Osteocyte (in vitro differentiated cells): ENCODE measurements around the gene TTLL10. TPM values are rescaled to one million over a fixed set of nuclear protein-coding genes. Genes with fewer than 3 reads are reported as not detected.

ENCODE experiments used
- DNase-seq: peaks from one replicate; pipeline ENCODE4 v3.0.0; 2021; ENCODE audit warnings: mixed read lengths; ENCODE audit not compliant: unreplicated experiment; ENCODE audit errors: extremely low spot score
- H3K27ac Mint-ChIP-seq: one replicate; pipeline ENCODE4 v1.8.0; 2021; ENCODE audit warnings: mild to moderate bottlenecking, mixed read lengths; ENCODE audit not compliant: unreplicated experiment
- H3K27me3 Mint-ChIP-seq: one replicate; pipeline ENCODE4 v1.8.0; 2021; ENCODE audit warnings: mixed read lengths; ENCODE audit not compliant: unreplicated experiment
- H3K36me3 Mint-ChIP-seq: one replicate; pipeline ENCODE4 v1.8.0; 2021; ENCODE audit warnings: mixed read lengths; ENCODE audit not compliant: unreplicated experiment
- H3K4me1 Mint-ChIP-seq: one replicate; pipeline ENCODE4 v1.8.0; 2021; ENCODE audit warnings: mixed read lengths; ENCODE audit not compliant: unreplicated experiment
- H3K4me3 Mint-ChIP-seq: one replicate; pipeline ENCODE4 v1.8.0; 2021; ENCODE audit warnings: mild to moderate bottlenecking, moderate library complexity, mixed read lengths; ENCODE audit not compliant: unreplicated experiment
- H3K9me3 Mint-ChIP-seq: one replicate; pipeline ENCODE4 v1.8.0; 2021; ENCODE audit warnings: mixed read lengths; ENCODE audit not compliant: unreplicated experiment
- CTCF ChIP-seq: fragments of 200-600 bp; sonication (generic); IDR thresholded peaks from 2 replicates; pipeline ENCODE4 v1.5.0; 2021; ENCODE audit warnings: antibody characterized with exemption, mild to moderate bottlenecking, moderate library complexity
- total RNA-seq: library from RNA; stranded (reverse); gene quantifications from 2 replicates; pipeline ENCODE4 v1.2.1, GENCODE V29; 2021

TTLL10 gene
- total RNA-seq, 1 donor from 2014 or later, result not detected

- peaks cover 22% of the 10 kb centered on the region for H3K9me3 Mint-ChIP-seq
- no peaks in the 10 kb centered on the region for H3K36me3 Mint-ChIP-seq
- TF ChIP-seq CTCF, result no peak
- peaks cover 5% of the 10 kb centered on the region for H3K4me1 Mint-ChIP-seq
- DNase-seq, result no peak
- no peak overlapping the region for H3K4me3 Mint-ChIP-seq
- no peak overlapping the region for H3K27ac Mint-ChIP-seq
- peaks cover 5% of the 10 kb centered on the region for H3K27me3 Mint-ChIP-seq
Observed at GRCh38 chr1:1196431-1197187, 22.9 kb downstream of the TTLL10 start.

- H3K4me3 Mint-ChIP-seq, result no peak overlapping the region
- TF ChIP-seq CTCF, result no peak
- peaks cover 5% of the 10 kb centered on the region for H3K4me1 Mint-ChIP-seq
- no peak for DNase-seq
- peaks cover 16% of the 10 kb centered on the region for H3K9me3 Mint-ChIP-seq
- no peaks in the 10 kb centered on the region for H3K36me3 Mint-ChIP-seq
- H3K27me3 Mint-ChIP-seq, result peaks cover under 1% of the 10 kb centered on the region
- H3K27ac Mint-ChIP-seq, result no peak overlapping the region
Observed at GRCh38 chr1:1197188-1197500, 23.5 kb downstream of the TTLL10 start.

- H3K36me3 Mint-ChIP-seq, result no peaks in the 10 kb centered on the region
- no peak overlapping the region for H3K4me3 Mint-ChIP-seq
- H3K4me1 Mint-ChIP-seq, result peaks cover 5% of the 10 kb centered on the region
- DNase-seq, result no peak
- peaks cover 14% of the 10 kb centered on the region for H3K9me3 Mint-ChIP-seq
- H3K27me3 Mint-ChIP-seq, result no peaks in the 10 kb centered on the region
- H3K27ac Mint-ChIP-seq, result no peak overlapping the region
- no peak for TF ChIP-seq CTCF
Observed at GRCh38 chr1:1197551-1198422, 24.1 kb downstream of the TTLL10 start.

- Mint-ChIP-seq H3K4me3 (no peak overlapping the region), H3K9me3 (peaks cover 14% of the 10 kb centered on the region), H3K27ac (no peak overlapping the region), H3K27me3 (no peaks in the 10 kb centered on the region), H3K4me1 (peaks cover 5% of the 10 kb centered on the region), H3K36me3 (no peaks in the 10 kb centered on the region)
- TF ChIP-seq CTCF, result no peak
- DNase-seq, result no peak
Observed at GRCh38 chr1:1198423-1199140, 24.9 kb downstream of the TTLL10 start.
